ENCODE results near the gene AXIN1.
"Not testable (repeated sequence)": the region's sequence is repeated elsewhere in the genome, so short reads cannot be mapped to it uniquely, and the experiment has no call there.

The AXIN1 gene

GRCh38 chr16:331181-331814, 21.2 kb downstream of the AXIN1 start:
- DNase-seq = not testable (repeated sequence)

- DNase-seq = no peak
Measured at GRCh38 chr16:330741-331140, 21.8 kb downstream of the AXIN1 start.

GRCh38 chr16:325375-326145, 27.0 kb downstream of the AXIN1 start:
- no peak for DNase-seq

GRCh38 chr16:324451-325334, 27.8 kb downstream of the AXIN1 start:
- peak; percentile 81 to 82 for DNase-seq

- no peak for DNase-seq
Measured at GRCh38 chr16:324201-324450, 28.4 kb downstream of the AXIN1 start.

- DNase-seq = no peak
Measured at GRCh38 chr16:322476-323143, 29.9 kb downstream of the AXIN1 start.

- DNase-seq = no peak
Measured at GRCh38 chr16:321532-321931, 31.0 kb downstream of the AXIN1 start.

- no peak for DNase-seq
Measured at GRCh38 chr16:320206-320605, 32.3 kb downstream of the AXIN1 start.

- no peak for DNase-seq
Measured at GRCh38 chr16:318628-319027, 33.9 kb downstream of the AXIN1 start.

- DNase-seq = no peak
Measured at GRCh38 chr16:317583-317982, 34.9 kb downstream of the AXIN1 start.

- no peak for DNase-seq
Measured at GRCh38 chr16:316741-317464, 35.6 kb downstream of the AXIN1 start.

GRCh38 chr16:314795-315299, 37.7 kb downstream of the AXIN1 start:
- no peak for DNase-seq

GRCh38 chr16:314351-314750, 38.2 kb downstream of the AXIN1 start:
- no peak for DNase-seq

- DNase-seq = no peak
Measured at GRCh38 chr16:311725-312124, 40.8 kb downstream of the AXIN1 start.

GRCh38 chr16:309476-309875, 43.0 kb downstream of the AXIN1 start:
- DNase-seq = peak in 1 of 2 donors; percentile 21

- peak in 1 of 2 donors; percentile 12 for DNase-seq
Measured at GRCh38 chr16:307691-308312, 44.7 kb downstream of the AXIN1 start.

GRCh38 chr16:306911-307370, 45.6 kb downstream of the AXIN1 start:
- DNase-seq = no peak

GRCh38 chr16:305916-306626, 46.5 kb downstream of the AXIN1 start:
- no peak for DNase-seq

GRCh38 chr16:303760-304505, 48.6 kb downstream of the AXIN1 start:
- peak; percentile 20 to 30 for DNase-seq

GRCh38 chr16:301950-302349, 50.6 kb downstream of the AXIN1 start:
- DNase-seq = no peak
